HG03354 (cell line): ENCODE data around the gene ARHGAP25.
"Not testable (repeated sequence)": the region's sequence is repeated elsewhere in the genome, so short reads cannot be mapped to it uniquely, and the experiment has no call there.

Experiments
- ATAC-seq: cut with Tn5 transposase; IDR thresholded peaks from one replicate; pipeline ENCODE4 v1.9.1; 2021; ENCODE audit warnings: mild to moderate bottlenecking; ENCODE audit not compliant: unreplicated experiment, poor library complexity, severe bottlenecking

ARHGAP25 gene

DNA sequence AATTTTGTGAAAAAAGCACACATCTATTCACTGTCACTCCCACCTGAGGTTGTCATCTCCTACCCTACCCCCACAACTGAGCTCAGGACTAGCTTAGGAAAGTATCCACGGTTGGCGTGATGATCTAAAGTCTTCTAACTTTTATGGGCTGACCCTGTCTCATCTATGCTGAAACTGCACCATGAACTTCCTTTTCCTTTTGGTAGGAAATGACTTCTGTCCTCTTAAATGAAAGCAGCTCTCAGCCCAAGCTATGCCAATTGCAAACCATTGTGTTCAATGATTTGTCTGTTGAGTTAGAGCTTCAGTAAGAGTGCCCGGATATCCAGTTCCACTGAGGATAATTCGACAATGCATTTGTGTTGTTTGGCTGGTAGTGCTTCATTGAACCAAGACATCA is 52.7 kb downstream of the ARHGAP25 start:
- ATAC-seq = no peak

DNA sequence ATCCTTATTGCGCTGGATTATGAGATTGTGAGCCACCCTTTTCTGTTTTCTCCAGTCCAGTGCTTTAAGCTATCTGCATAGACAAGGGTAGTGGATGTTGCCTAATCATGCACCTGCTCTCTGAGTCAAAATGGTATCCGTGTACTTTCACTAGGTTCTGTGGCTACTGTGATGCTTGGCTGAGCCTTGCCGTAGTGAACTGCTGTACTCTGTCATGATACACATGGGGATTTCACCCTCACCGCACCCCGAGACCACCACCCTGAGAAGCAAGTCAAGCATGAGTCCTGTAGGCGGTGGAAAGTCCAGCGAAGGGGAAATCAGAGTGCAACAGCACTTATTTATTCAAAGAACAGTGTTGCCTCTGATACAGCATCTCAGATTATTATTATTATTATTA is 55.0 kb downstream of the ARHGAP25 start:
- ATAC-seq = peak; percentile 100

DNA sequence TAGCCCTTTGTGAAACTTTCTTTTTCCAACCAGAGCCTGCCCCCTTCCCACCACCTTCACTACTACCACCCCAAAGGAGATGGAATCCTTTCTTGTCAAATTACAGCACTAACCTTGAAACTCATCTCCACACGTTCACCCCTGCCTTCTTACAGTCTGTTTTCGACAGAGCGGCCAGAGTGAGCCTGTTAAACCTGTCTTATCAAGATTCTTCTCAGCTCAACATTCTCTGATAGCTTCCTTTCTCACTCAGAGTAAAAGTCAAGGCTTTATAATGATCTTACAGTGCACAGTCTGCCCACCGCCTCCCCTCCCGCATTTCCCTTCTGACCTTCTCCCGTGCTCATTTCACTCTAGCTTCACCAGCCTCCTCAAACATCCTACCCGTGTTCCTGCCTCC is 56.0 kb downstream of the ARHGAP25 start:
- no peak for ATAC-seq

DNA sequence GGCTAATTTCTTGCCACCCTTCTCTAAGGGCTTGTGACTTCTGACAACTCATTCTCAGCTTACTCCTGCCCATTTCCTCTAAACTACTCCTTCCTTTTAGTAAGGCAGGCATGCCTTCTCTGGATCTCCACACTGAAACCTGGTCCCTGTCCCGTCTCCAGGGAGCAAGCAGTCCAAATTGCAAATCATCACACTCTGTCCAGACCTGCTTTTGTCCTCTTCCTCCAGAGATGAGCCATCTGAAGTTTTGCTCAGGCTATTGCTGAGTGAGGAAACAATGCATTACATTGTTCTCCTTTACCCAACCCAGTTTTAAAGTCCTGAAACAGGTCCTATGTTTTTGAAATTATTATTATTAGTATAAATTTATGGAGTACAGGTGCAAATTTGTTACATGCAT is 57.3 kb downstream of the ARHGAP25 start:
- no peak for ATAC-seq

DNA sequence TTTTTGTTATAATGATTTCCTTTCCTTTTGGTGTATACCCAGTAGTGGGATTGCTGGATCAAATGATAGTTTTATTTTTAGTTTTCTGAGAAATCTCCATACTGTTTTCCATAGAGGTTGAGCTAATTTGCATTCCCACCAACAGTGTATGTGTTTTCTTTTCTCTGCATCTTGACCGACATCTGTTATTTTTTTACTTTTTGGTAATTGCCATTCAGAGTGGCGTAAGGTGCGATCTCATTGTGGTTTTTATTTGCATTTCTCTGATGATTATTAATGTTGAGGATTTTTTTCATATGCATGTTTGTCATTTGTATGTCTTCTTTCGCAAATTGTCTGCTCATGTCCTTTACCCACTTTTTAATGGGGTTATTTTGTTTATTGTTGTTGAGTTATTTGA is 58.1 kb downstream of the ARHGAP25 start:
- no peak for ATAC-seq

DNA sequence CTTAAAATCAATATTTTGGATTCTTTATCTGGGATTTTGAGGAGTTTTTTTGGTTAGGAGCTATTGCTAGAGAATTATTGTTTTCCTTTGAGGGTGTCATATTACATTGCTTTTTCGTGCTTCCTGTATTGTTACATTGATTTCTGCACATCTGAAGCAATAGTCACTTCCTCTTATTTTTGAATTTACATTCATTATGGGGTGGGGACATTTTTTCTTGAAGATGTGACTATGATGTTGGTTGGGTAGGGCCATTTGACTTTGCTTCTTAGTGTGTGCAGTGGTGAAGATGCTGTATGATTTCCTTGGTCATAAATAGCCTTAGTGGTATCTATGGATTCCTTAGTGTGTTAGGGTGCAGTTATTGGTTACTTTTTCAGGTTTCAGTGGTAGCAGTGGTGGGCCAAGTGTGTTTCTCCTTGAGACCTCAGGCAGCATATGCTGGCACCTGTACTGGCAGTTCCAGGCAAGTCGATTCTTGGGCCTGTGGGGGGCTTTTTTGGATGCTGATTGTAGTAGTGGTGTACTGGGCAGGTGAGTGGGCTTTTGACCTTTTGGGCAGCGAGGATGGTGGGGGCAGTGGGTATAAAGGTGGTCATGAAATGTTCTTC is 61.8 kb downstream of the ARHGAP25 start:
- ATAC-seq = no peak

GRCh38 chr2:68798569-68798968 is 64.0 kb downstream of the ARHGAP25 start:
- no peak for ATAC-seq

- ATAC-seq = no peak
Measured at GRCh38 chr2:68799140-68800026, 64.8 kb downstream of the ARHGAP25 start.

- no peak for ATAC-seq
Measured at GRCh38 chr2:68800027-68800401, 65.4 kb downstream of the ARHGAP25 start.

- no peak for ATAC-seq
Measured at GRCh38 chr2:68800517-68800916, 65.9 kb downstream of the ARHGAP25 start.

- ATAC-seq = not testable (repeated sequence)
Measured at GRCh38 chr2:68802161-68802560, 67.5 kb downstream of the ARHGAP25 start.

GRCh38 chr2:68805025-68805424 is 70.4 kb downstream of the ARHGAP25 start:
- no peak for ATAC-seq

GRCh38 chr2:68806511-68807109 is 72.0 kb downstream of the ARHGAP25 start:
- ATAC-seq = no peak

DNA sequence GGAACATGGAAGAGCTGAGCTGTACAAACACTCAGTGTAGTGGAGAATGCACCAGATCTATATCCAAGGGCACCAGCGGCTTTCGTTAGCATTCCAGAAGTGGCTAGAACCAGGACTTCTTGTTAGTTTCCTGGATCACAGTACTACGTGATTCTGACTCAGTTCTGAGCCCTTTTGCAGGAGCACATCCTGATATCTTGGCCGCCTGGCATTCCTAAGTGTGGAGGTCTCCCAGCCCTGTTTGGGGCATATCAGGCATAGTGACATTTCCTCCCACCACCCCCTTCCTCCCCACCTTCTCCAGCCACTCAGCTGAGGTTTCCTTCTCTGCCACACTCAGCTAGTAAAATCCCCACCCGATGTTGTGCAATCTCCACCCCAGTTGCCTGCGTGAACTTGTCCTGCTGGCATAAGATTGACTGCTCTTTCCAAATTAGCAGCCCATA is 73.2 kb downstream of the ARHGAP25 start:
- no peak for ATAC-seq

DNA sequence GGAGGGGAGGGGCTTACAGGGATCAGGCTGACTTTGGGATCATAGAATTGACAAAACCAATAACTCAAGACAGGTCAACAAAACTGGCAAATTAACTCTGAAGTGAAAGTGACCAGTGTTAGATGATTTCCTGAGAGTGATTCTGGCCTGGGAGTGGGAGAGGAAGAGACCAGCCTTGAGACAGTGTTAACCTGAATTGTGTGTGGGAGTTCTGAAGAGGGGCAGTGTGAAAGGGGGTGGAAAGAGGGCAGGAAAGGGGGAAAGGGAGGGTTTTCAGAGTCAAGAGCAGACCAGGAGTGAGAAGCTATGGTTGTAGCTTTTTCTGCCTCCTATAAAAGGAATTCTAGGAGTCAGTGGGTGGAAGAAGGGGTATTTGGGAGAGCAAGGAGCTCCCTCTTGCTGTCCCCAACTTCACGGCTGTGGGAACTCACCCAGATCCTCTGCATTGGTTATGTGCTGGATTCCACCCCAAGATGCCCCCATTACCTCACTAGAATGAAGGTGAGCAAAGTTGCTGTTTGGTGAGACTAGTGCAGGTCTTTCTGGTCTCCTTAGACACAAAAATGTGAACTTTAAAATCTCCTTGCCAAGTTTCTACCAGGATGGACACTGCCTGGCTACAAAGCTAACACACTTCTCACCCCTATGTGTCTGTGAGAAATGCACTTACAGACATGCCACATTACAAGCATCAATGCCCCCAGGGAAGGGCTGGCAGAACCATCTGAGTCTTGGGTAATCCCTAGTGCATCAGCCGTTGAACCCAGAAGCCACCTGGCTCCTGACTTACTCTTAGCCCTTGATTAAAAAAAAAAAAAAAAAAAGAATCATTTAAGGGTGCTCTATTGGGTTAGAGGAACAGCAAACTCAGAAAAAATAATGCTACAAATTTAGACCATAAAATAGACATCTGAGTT is 75.0 kb downstream of the ARHGAP25 start:
- ATAC-seq = no peak

GRCh38 chr2:68811364-68811763 is 76.8 kb downstream of the ARHGAP25 start:
- no peak for ATAC-seq

DNA sequence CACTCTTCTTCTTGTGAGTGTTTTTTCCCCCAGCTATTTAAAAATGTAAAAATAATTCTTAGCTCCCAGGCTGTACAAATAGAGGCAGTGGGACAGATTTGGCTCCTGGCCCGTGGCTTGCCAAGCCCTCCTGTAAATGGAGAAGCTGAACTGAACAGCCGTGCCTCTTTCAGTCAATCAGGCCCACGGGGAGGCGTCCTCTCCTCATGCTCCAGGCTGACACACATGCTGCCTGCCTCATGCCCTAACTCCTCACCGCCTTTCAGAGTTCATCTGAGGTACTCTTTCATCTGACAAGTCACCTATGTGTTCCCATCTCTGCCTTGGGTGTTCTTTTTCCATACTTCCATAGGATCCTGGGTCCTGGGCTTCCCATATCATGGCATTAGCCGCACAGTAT is 77.6 kb downstream of the ARHGAP25 start:
- ATAC-seq = no peak

DNA sequence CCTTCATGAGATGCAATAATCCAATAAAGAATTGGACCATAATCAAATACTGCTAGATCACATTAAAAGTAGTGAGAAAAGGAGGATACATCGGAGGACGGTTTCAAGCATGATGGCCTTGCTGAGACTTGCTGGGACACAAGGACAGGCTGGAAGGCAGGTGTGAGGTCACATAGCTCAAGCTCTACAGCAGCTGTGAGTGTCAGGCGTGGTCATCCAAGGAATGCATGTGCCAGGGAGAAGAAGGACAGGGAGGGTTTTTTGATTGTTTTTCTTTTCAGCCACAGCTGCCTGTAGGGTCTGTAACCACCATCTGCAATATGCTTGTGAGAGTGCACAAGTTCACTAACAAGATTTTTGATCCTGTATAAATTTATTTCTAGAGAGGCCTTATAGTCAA is 79.0 kb downstream of the ARHGAP25 start:
- ATAC-seq = no peak

DNA sequence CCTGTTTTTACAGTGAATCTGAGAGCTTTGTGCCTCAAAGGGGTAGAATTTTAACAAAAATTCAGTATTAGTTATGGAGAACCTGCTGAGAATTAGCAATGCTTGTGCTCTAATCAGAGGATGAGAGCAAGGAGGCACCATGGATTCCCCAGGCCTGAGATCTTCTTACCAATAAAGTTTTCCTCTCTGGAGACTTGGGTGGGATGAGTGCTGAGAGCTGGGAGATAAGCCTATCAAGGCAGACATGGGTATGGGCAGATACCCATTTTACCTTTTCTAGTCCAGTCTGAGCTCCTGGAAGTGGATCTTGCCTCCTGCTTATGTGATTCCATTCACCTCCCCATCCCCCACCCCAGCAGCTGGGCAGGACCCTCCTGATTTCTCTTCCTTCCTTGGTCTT is 82.7 kb downstream of the ARHGAP25 start:
- no peak for ATAC-seq

DNA sequence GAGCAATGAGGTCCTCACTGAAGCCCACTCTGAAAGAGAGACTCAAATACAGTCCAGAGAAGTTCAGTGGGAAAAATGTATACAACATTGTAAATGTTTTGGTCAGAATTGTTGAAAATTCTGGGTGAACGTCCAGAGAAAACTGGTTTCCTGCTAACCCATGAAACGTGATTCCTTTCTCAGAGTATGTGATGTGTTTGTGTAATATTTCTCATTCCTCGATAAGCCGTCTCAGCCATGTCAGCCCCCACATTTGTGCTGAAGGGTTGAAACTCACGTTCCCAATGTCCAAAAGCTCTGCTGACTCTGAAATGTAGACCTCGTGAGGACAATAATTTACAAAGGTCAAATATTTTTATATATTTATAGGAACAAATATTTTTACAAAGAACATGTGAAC is 84.9 kb downstream of the ARHGAP25 start:
- no peak for ATAC-seq
